Right lobe of liver (tissue), 6 donors: ENCODE data around the gene METTL26. TPM values are rescaled to one million over a fixed set of nuclear protein-coding genes. Genes with fewer than 3 reads are reported as not detected.
A peak's percentile ranks its signal among the peaks of the same experiment; 100 is the strongest.

ENCODE experiments used
- ATAC-seq, 4 donors: fragments of 200-7000 bp; cut with Tn5 transposase; one replicate each; pipeline ENCODE4 v1.9.1; 2020; ENCODE audit warnings: mild to moderate bottlenecking in 4 of 4, moderate library complexity in 4 of 4
- DNase-seq, 3 donors: peaks; one replicate each; pipeline ENCODE4 v3.0.0-alpha.2; 2020
- H3K27ac ChIP-seq, 3 donors: fragments of 200-600 bp; one replicate each; pipeline ENCODE4 v1.8.0; 2022
- H3K27me3 ChIP-seq, 2 donors: fragments of 200-600 bp; one replicate each; pipeline ENCODE4 v1.8.0; 2022
- H3K36me3 ChIP-seq, 4 donors: fragments of 200-600 bp; sonication (generic) in 1 of 4; one replicate each; pipeline versions ENCODE4 v1.5.1 to v1.8.0; 2017 to 2022; ENCODE audit warnings: control low read depth in 1 of 4
- H3K4me1 ChIP-seq, 4 donors: fragments of 200-600 bp; sonication (generic) in 1 of 4; one replicate each; pipeline versions ENCODE4 v1.5.1 to v1.8.0; 2017 to 2022; ENCODE audit warnings: control low read depth in 1 of 4
- H3K4me3 ChIP-seq, 3 donors: fragments of 200-600 bp; one replicate each; pipeline ENCODE4 v1.8.0; 2022
- H3K9me3 ChIP-seq, 4 donors: fragments of 200-600 bp; sonication (generic) in 1 of 4; one replicate each; pipeline versions ENCODE4 v1.5.1 to v1.8.0; 2017 to 2022; ENCODE audit warnings: control low read depth in 1 of 4
- POLR2A ChIP-seq: fragments of 450-650 bp; IDR thresholded peaks from one replicate; pipeline ENCODE4 v1.6.1; 2017; ENCODE audit warnings: antibody characterized with exemption, mild to moderate bottlenecking
- WGBS: methylation state at CpG from one replicate; pipeline ENCODE4 v1.1.6; 2018; ENCODE audit warnings: low coverage, low lambda C conversion rate; ENCODE audit not compliant: insufficient coverage; ENCODE audit errors: missing lambda C conversion rate; 5-methylcytosine and 5-hydroxymethylcytosine counted together
- intact Hi-C, 2 donors: fragments of 100-400 bp; cut with DNase I; formaldehyde crosslinking; loops; one replicate each; pipeline versions ENCODE4 v1.11.2 to v1.14.1; 2022
- total RNA-seq, 6 experiments: library from RNA; depleted of rRNA in 2 of 6; stranded (reverse); fragments of >200 nt in 2 of 6; fragmentation: NEBNext Ultra II Directional in 3 of 6; extraction: Animal tissue kit (Norgen Biotek cat#: 25700) in 3 of 6; gene quantifications; one replicate each; pipeline versions ENCODE4 v1.1.0 to v1.2.4, GENCODE V29; 2016 to 2023
- TF ChIP-seq, protein P1 (sequence below), 4 donors: fragments of 200-600 bp in 3 of 4; fragments of 450-650 bp in 1 of 4; IDR thresholded peaks; one replicate each; pipeline versions ENCODE4 v1.5.1 to v1.8.0; 2016 to 2022; ENCODE audit warnings: antibody characterized with exemption in 4 of 4, mild to moderate bottlenecking in 2 of 4
- donor health status: DM: no; HTN: yes; CAD: no.
- donor health status: DM: no; HTN: no; CAD: no.
- donor health status: DM: no; HTN: no; CAD: no.
- donor health status: DM: no; HTN: yes; CAD: no.
- donor health status: DM: no; HTN: yes; CAD: no.

The METTL26 gene
- total RNA-seq, 6 experiments from 2014 or later = 22.7 to 126 (median 32.6) TPM

DNA sequence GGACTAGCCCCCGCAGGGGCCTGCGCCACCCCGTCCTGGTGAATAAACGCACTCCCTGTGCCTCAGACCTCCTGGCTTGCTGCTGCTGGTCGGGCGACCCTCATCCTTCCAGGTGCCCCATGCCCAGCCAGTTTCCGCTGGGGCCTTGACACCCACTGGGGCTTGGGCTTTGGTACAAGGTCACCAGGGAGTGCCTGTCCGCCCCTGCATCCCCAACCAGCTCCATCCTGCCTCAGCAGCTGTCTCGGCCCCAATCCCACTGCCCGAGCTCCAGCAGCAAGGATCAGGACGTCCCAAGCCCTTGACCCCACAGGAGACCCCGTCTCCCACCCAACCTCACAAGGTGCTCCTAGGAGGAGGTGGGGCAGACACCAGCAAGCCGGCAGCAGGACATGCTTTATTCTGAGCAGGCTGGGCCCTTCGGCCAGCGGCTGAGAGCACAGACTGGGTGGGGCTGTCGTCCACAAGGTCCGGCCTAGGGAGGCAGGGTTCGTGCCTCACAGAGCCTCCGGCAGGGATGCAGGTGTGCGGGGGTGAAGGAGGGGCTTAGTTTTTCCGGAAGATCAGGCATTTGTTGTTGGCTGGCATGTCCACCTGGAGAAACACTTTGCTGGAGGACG, 1.9 kb downstream of the METTL26 start:
- intact Hi-C loops = loop anchor here in 1 of 2 donors (10.0 kb wide), 1 partner anchor 49 kb away; no protein-coding TSS in a partner anchor
- H3K4me3 ChIP-seq = no peak overlapping the region
- DNase-seq = no peak
- TF ChIP-seq, protein P1, sequence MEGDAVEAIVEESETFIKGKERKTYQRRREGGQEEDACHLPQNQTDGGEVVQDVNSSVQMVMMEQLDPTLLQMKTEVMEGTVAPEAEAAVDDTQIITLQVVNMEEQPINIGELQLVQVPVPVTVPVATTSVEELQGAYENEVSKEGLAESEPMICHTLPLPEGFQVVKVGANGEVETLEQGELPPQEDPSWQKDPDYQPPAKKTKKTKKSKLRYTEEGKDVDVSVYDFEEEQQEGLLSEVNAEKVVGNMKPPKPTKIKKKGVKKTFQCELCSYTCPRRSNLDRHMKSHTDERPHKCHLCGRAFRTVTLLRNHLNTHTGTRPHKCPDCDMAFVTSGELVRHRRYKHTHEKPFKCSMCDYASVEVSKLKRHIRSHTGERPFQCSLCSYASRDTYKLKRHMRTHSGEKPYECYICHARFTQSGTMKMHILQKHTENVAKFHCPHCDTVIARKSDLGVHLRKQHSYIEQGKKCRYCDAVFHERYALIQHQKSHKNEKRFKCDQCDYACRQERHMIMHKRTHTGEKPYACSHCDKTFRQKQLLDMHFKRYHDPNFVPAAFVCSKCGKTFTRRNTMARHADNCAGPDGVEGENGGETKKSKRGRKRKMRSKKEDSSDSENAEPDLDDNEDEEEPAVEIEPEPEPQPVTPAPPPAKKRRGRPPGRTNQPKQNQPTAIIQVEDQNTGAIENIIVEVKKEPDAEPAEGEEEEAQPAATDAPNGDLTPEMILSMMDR (IDR thresholded peaks at IDR 0.05) = no peak
- TF ChIP-seq POLR2A = no peak
- no peaks in the 10 kb centered on the region for H3K36me3 ChIP-seq
- no peaks in the 10 kb centered on the region for H3K27me3 ChIP-seq
- H3K9me3 ChIP-seq = no peaks in the 10 kb centered on the region
- peaks cover 0 to 36% (median 16%) of the 10 kb centered on the region in 4 donors for H3K4me1 ChIP-seq
- no peak for ATAC-seq
- 73% methylated on average over 4 of the region's 22 CpGs for WGBS
- H3K27ac ChIP-seq = no peak overlapping the region

DNA sequence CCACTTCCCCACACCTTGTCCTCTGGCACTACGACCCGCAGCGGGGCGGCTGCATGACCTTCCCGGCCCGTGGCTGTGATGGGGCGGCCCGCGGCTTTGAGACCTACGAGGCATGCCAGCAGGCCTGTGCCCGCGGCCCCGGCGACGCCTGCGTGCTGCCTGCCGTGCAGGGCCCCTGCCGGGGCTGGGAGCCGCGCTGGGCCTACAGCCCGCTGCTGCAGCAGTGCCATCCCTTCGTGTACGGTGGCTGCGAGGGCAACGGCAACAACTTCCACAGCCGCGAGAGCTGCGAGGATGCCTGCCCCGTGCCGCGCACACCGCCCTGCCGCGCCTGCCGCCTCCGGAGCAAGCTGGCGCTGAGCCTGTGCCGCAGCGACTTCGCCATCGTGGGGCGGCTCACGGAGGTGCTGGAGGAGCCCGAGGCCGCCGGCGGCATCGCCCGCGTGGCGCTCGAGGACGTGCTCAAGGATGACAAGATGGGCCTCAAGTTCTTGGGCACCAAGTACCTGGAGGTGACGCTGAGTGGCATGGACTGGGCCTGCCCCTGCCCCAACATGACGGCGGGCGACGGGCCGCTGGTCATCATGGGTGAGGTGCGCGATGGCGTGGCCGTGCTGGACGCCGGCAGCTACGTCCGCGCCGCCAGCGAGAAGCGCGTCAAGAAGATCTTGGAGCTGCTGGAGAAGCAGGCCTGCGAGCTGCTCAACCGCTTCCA, 2.6 kb downstream of the METTL26 start:
- H3K4me1 ChIP-seq = peaks cover 0 to 43% (median 22%) of the 10 kb centered on the region in 4 donors
- ATAC-seq = no peak
- WGBS = 97% methylated on average over 10 of the region's 74 CpGs
- H3K27me3 ChIP-seq = no peaks in the 10 kb centered on the region
- H3K27ac ChIP-seq = no peak overlapping the region
- H3K36me3 ChIP-seq = no peaks in the 10 kb centered on the region
- DNase-seq = peak in 1 of 3 donors; percentile 55
- intact Hi-C loops = loop anchor here in 1 of 2 donors (10.0 kb wide), 1 partner anchor 49 kb away; no protein-coding TSS in a partner anchor
- TF ChIP-seq POLR2A = no peak
- TF ChIP-seq, protein P1 (IDR thresholded peaks at IDR 0.05) = no peak
- H3K4me3 ChIP-seq = no peak overlapping the region
- no peaks in the 10 kb centered on the region for H3K9me3 ChIP-seq

DNA sequence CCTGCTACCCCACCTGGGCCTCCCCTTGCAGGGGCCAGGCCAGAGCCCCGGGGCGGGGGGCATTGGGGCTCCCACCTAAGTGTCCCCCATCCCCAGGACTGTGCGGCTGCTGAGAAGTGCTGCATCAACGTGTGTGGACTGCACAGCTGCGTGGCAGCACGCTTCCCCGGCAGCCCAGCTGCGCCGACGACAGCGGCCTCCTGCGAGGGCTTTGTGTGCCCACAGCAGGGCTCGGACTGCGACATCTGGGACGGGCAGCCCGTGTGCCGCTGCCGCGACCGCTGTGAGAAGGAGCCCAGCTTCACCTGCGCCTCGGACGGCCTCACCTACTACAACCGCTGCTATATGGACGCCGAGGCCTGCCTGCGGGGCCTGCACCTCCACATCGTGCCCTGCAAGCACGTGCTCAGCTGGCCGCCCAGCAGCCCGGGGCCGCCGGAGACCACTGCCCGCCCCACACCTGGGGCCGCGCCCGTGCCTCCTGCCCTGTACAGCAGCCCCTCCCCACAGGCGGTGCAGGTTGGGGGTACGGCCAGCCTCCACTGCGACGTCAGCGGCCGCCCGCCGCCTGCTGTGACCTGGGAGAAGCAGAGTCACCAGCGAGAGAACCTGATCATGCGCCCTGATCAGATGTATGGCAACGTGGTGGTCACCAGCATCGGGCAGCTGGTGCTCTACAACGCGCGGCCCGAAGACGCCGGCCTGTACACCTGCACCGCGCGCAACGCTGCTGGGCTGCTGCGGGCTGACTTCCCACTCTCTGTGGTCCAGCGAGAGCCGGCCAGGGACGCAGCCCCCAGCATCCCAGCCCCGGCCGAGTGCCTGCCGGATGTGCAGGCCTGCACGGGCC, 3.4 kb downstream of the METTL26 start:
- H3K36me3 ChIP-seq = no peaks in the 10 kb centered on the region
- DNase-seq = peak in 1 of 3 donors; percentile 58
- H3K27ac ChIP-seq = no peak overlapping the region
- WGBS = 60% methylated on average over 1 of the region's 67 CpGs
- H3K27me3 ChIP-seq = no peaks in the 10 kb centered on the region
- H3K9me3 ChIP-seq = no peaks in the 10 kb centered on the region
- TF ChIP-seq, protein P1 (IDR thresholded peaks at IDR 0.05) = no peak
- no peak for TF ChIP-seq POLR2A
- intact Hi-C loops = loop anchor here in 1 of 2 donors (10.0 kb wide), 1 partner anchor 48 kb away; no protein-coding TSS in a partner anchor
- no peak overlapping the region for H3K4me3 ChIP-seq
- H3K4me1 ChIP-seq = peaks cover 0 to 50% (median 26%) of the 10 kb centered on the region in 4 donors
- no peak for ATAC-seq

DNA sequence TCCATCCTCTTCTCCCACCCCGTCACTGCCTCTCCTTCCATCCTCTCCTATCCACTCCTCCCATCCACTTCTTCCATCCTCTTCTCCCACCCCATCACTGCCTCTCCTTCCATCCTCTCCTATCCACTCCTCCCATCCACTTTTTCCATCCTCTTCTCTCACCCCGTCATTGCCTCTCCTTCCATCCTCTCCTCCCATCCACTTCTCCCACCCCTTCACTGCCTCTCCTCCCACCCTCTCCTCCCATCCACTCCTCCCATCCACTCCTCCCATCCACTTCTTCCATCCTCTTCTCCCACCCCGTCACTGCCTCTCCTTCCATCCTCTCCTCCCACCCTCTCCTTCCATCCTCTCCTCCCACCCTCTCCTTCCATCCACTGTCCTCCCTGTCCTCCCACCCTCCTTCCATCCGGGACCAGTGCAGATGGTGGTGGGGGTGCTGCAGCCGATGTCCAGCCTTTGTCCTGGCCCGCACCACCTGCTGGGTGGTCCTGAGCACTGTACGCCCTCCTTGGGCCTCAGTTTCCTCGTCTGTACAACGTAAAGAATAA, 4.2 kb downstream of the METTL26 start:
- no peaks in the 10 kb centered on the region for H3K27me3 ChIP-seq
- H3K4me1 ChIP-seq = peaks cover 0 to 49% (median 27%) of the 10 kb centered on the region in 4 donors
- no peaks in the 10 kb centered on the region for H3K9me3 ChIP-seq
- H3K4me3 ChIP-seq = no peak overlapping the region
- no peaks in the 10 kb centered on the region for H3K36me3 ChIP-seq
- TF ChIP-seq POLR2A = no peak
- TF ChIP-seq, protein P1 (IDR thresholded peaks at IDR 0.05) = no peak
- ATAC-seq = no peak
- no peak overlapping the region for H3K27ac ChIP-seq
- intact Hi-C loops = loop anchor here in 1 of 2 donors (10.0 kb wide), 1 partner anchor 47 kb away; no protein-coding TSS in a partner anchor
- no peak for DNase-seq
- 62% methylated on average over 9 of the region's 9 CpGs for WGBS
